Endothelial cell of umbilical vein (primary cell): Measurements from ENCODE around the gene RARA. TPM values are rescaled to one million over a fixed set of nuclear protein-coding genes. Genes with fewer than 3 reads are reported as not detected.
A peak's percentile ranks its signal among the peaks of the same experiment; 100 is the strongest.

Experiments
- BruUV-seq: library from RNA; stranded (reverse); fragments of 400-500 nt; replicated peaks from 2 replicates; lab custom pipeline; 2021; lab: Mats Ljungman, UMichigan
- CTCF ChIA-PET: fragments of 300-600, 350-600 bp; sonication (Branson Sonifier 250); formaldehyde crosslinking; loops from one replicate; lab custom pipeline; 2021; ENCODE audit warnings: antibody characterized with exemption, inconsistent platforms; lab: Charles Lee
- POLR2A ChIA-PET: fragments of 300-600, 350-600 bp; sonication (Branson Sonifier 250); formaldehyde crosslinking; loops from one replicate; lab custom pipeline; 2021; ENCODE audit warnings: antibody characterized with exemption, inconsistent platforms; lab: Charles Lee
- DNase-seq: peaks from one replicate; pipeline ENCODE4 v3.0.0-alpha.2; 2011; ENCODE audit warnings: low read depth, low spot score
- FAIRE-seq: peaks from 2 replicates; lab custom pipeline; 2011; peaks lifted over from hg19 to GRCh38; lab: Jason Lieb, UNC
- H2AFZ ChIP-seq: 2 replicates; pipeline ENCODE4 v1.6.0; 2012; ENCODE audit warnings: low read depth, low read length, control low read depth, inconsistent platforms
- H3K27ac ChIP-seq: 2 replicates; pipeline ENCODE4 v1.5.1; 2011; ENCODE audit warnings: low read depth, mild to moderate bottlenecking, control low read depth, low read length, moderate library complexity; ENCODE audit not compliant: insufficient read depth
- H3K27me3 ChIP-seq, 2 experiments: 2 replicates each; pipeline versions ENCODE4 v1.6.0 to v1.6.1; 2011; ENCODE audit warnings: low read length in 2 of 2, mixed read lengths in 1 of 2; ENCODE audit not compliant: control insufficient read depth in 2 of 2, insufficient read depth in 2 of 2
- H3K36me3 ChIP-seq, 2 experiments: 2 replicates in 1 of 2; 3 replicates in 1 of 2; pipeline ENCODE4 v1.5.1; 2011; ENCODE audit warnings: low read length in 2 of 2, mild to moderate bottlenecking in 1 of 2, moderate library complexity in 1 of 2; ENCODE audit not compliant: control insufficient read depth in 2 of 2, insufficient read depth in 2 of 2; ENCODE audit errors: extremely low read depth in 1 of 2
- H3K4me1 ChIP-seq: 3 replicates; pipeline ENCODE4 v1.5.1; 2011; ENCODE audit warnings: mild to moderate bottlenecking, low read length; ENCODE audit not compliant: control insufficient read depth, insufficient read depth; ENCODE audit errors: extremely low read depth
- H3K4me2 ChIP-seq: 2 replicates; pipeline ENCODE4 v1.6.1; 2011; ENCODE audit warnings: low read length, control low read depth, mixed read lengths; ENCODE audit not compliant: insufficient read depth
- H3K4me3 ChIP-seq, 3 experiments: fragments of 200-600 bp in 1 of 3; sonication (generic), shearing (Covaris generic) in 1 of 3; replicated peaks in 1 of 3; 2 replicates each; pipeline ENCODE4 v1.5.1; 2011 to 2016; ENCODE audit warnings: control low read depth in 3 of 3, low read length in 3 of 3, mild to moderate bottlenecking in 2 of 3, inconsistent platforms in 1 of 3, low read depth in 1 of 3, moderate library complexity in 1 of 3; ENCODE audit not compliant: insufficient read depth in 1 of 3
- H3K79me2 ChIP-seq: 2 replicates; pipeline ENCODE4 v1.6.0; 2012; ENCODE audit warnings: low read length, inconsistent platforms; ENCODE audit not compliant: control insufficient read depth, insufficient read depth
- H3K9ac ChIP-seq: replicated peaks from 2 replicates; pipeline ENCODE3; 2011; ENCODE audit warnings: low read length, control low read depth; ENCODE audit not compliant: insufficient read depth; ENCODE audit errors: extremely low read depth
- H3K9me1 ChIP-seq: replicated peaks from 3 replicates; pipeline ENCODE4 v1.6.0; 2011; ENCODE audit warnings: mild to moderate bottlenecking, low read length; ENCODE audit not compliant: control insufficient read depth, insufficient read depth; ENCODE audit errors: extremely low read depth
- H3K9me3 ChIP-seq: replicated peaks from 2 replicates; pipeline ENCODE4 v1.5.1; 2012; ENCODE audit warnings: low read length, inconsistent platforms; ENCODE audit not compliant: control insufficient read depth, insufficient read depth
- H4K20me1 ChIP-seq: replicated peaks from 2 replicates; pipeline ENCODE3; 2011; ENCODE audit warnings: mild to moderate bottlenecking, low read length; ENCODE audit not compliant: control insufficient read depth, insufficient read depth; ENCODE audit errors: extremely low read depth
- EZH2 ChIP-seq: IDR thresholded peaks from 2 replicates; pipeline ENCODE4 v1.6.1; 2012; ENCODE audit warnings: borderline replicate concordance, low read depth, mild to moderate bottlenecking, moderate library complexity, low read length, inconsistent platforms; ENCODE audit not compliant: severe bottlenecking
- GATA2 ChIP-seq: IDR thresholded peaks from 2 replicates; pipeline ENCODE4 v1.7.0; 2011; ENCODE audit warnings: low read depth, mild to moderate bottlenecking, moderate library complexity, mixed read lengths, low read length; ENCODE audit not compliant: insufficient read length, insufficient read depth
- JUN ChIP-seq: IDR thresholded peaks from 2 replicates; pipeline ENCODE4 v1.6.1; 2011; ENCODE audit warnings: borderline replicate concordance, low read depth; ENCODE audit not compliant: insufficient read length, insufficient read depth
- MYC ChIP-seq: IDR thresholded peaks from one replicate; pipeline ENCODE4 v1.6.1; 2011; ENCODE audit warnings: mild to moderate bottlenecking, low read depth, low read length
- POLR2A ChIP-seq: IDR thresholded peaks from 2 replicates; pipeline ENCODE4 v1.6.1; 2012; ENCODE audit warnings: low read depth, mild to moderate bottlenecking, control low read depth, low read length
- POLR2AphosphoS5 ChIP-seq: IDR thresholded peaks from 2 replicates; pipeline ENCODE4 v1.6.1; 2012; ENCODE audit warnings: low read depth, mild to moderate bottlenecking, control low read depth, low read length, moderate library complexity; ENCODE audit not compliant: insufficient read depth
- dilution Hi-C: fragments of 300-500 bp; cut with MboI; formaldehyde crosslinking; loops from one replicate; pipeline ENCODE4 v1.15.0; 2019; ENCODE audit warnings: low sequenced_read_pairs; ENCODE audit not compliant: extremely low pct_ligation_motif_present
- intact Hi-C: fragments of 100-400 bp; cut with micrococcal nuclease; formaldehyde crosslinking; loops from one replicate; pipeline ENCODE4 v1.10.0; 2022
- polyA plus RNA-seq, 4 experiments: library from polyadenylated mRNA; depleted of rRNA in 3 of 4; stranded (reverse) in 3 of 4; unstranded in 1 of 4; fragments of >200 nt; gene quantifications; 2 replicates each; pipeline versions ENCODE4 v1.2.1 to v1.2.3, GENCODE V29; 2011 to 2012; ENCODE audit warnings: missing spikeins in 1 of 4
- total RNA-seq: library from RNA; stranded (reverse); gene quantifications from 2 replicates; pipeline ENCODE4 v1.2.3, GENCODE V29; 2021
- TF ChIP-seq, protein P1 (sequence below), 2 donors: IDR thresholded peaks; 1 replicate in 1 of 2; 2 replicates in 1 of 2; pipeline ENCODE4 v1.5.1; 2011; ENCODE audit warnings: low read length in 2 of 2, mild to moderate bottlenecking in 2 of 2, moderate library complexity in 2 of 2, control low read depth in 1 of 2, inconsistent platforms in 1 of 2, low read depth in 1 of 2; ENCODE audit not compliant: insufficient read depth in 1 of 2; ENCODE audit errors: extremely low read depth in 1 of 2
- TF ChIP-seq, protein P2 (sequence below): IDR thresholded peaks from 2 replicates; pipeline ENCODE4 v1.6.1; 2011; ENCODE audit not compliant: insufficient read depth, insufficient read length

The RARA gene
- total and polyA plus RNA-seq, 2 donors (not counting 3 experiments of a cell fraction or from before 2014, with no cell fraction given), result 11.9 to 37.8 TPM

DNA sequence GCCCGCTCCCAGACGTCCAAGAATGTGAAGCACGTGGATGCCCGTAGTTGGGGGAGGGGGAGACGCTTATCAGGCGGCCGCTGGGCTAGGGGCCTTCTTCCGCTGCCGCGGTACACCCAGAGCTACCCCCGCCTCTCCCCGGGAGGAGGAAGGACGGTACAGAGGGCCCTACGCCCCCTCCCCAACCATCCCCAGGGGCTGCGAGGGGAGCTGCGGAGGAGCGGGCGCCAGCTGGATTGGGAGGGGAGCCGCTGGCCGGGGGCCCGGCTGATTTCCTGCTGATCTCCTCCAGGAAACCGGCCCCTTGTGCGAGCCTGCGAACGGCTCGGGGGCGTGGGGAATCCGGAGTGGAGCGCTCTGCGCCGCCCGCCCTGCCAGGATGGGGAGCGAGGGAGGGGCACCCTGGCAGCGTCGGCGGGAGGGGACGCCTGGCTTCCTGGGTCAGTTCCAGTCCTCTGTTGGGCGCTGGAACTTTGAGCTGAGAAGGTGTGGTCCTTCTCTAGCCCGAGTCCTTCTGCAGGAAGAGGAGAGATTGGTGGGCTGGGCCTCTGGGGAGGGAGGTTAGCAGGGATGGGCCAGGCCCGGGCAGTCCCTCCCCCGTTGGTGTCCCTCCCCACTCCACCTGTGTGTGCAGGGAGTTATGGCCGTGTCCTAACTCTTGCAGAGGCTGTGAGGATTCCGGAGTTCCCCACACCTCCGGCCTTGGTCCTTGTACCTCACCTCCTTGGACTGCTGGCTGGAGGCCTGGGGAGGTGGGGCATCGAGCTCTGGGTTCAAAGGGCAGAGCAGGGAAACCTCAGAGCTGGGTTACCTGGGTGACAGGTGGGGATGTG lies 36.4 kb downstream of the RARA start:
- no TSS peak for BruUV-seq
- CTCF ChIA-PET, result interaction anchor here (1.2 to 10.6 kb wide), 8 partner anchors 10 to 215 kb away, joined by 3 to 109 read pairs (median 6); no protein-coding TSS in a partner anchor
- peak overlapping the region; percentile 53 for H3K9ac ChIP-seq
- dilution Hi-C loops (no loop called here), intact Hi-C loops (loop anchor here (5.0 kb wide), 1 partner anchor 128 kb away; the partner anchor contains the start of gene WIPF2)
- peak overlapping the region; percentile 62 for H3K4me2 ChIP-seq
- H3K9me1 ChIP-seq, result no peaks in the 10 kb centered on the region
- H3K4me3 ChIP-seq, result peak overlapping the region in 2 of 3 experiments; percentile 69 to 85
- no peaks in the 10 kb centered on the region for H3K27me3 ChIP-seq
- peaks cover 0 to 14% of the 10 kb centered on the region in 2 experiments for H3K36me3 ChIP-seq
- no peaks in the 10 kb centered on the region for H4K20me1 ChIP-seq
- H3K9me3 ChIP-seq, result no peaks in the 10 kb centered on the region
- POLR2A ChIA-PET, result interaction anchor here (0.7 to 1.3 kb wide), 2 partner anchors 26 to 1922 kb away, joined by 3 read pairs; no protein-coding TSS in a partner anchor
- no peak overlapping the region for H2AFZ ChIP-seq
- TF ChIP-seq JUN (no peak), POLR2AphosphoS5 (peak; percentile 77), GATA2 (peak; percentile 72), POLR2A (no peak), MYC (peak; percentile 89), EZH2 (no peak)
- TF ChIP-seq, protein P1, sequence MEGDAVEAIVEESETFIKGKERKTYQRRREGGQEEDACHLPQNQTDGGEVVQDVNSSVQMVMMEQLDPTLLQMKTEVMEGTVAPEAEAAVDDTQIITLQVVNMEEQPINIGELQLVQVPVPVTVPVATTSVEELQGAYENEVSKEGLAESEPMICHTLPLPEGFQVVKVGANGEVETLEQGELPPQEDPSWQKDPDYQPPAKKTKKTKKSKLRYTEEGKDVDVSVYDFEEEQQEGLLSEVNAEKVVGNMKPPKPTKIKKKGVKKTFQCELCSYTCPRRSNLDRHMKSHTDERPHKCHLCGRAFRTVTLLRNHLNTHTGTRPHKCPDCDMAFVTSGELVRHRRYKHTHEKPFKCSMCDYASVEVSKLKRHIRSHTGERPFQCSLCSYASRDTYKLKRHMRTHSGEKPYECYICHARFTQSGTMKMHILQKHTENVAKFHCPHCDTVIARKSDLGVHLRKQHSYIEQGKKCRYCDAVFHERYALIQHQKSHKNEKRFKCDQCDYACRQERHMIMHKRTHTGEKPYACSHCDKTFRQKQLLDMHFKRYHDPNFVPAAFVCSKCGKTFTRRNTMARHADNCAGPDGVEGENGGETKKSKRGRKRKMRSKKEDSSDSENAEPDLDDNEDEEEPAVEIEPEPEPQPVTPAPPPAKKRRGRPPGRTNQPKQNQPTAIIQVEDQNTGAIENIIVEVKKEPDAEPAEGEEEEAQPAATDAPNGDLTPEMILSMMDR (IDR thresholded peaks at IDR 0.05; ENCODE audit: extremely low read depth in 1 of 2, insufficient read depth in 1 of 2, low read depth in 1 of 2, low read length in 2 of 2), result no peak
- TF ChIP-seq, protein P2, sequence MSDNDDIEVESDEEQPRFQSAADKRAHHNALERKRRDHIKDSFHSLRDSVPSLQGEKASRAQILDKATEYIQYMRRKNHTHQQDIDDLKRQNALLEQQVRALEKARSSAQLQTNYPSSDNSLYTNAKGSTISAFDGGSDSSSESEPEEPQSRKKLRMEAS, result peak; percentile 81
- H3K27ac ChIP-seq, result peak overlapping the region; percentile 77
- DNase-seq, result peak; percentile 78
- H3K79me2 ChIP-seq, result peaks cover 73% of the 10 kb centered on the region
- H3K4me1 ChIP-seq, result peaks cover 74% of the 10 kb centered on the region
- FAIRE-seq, result peak; percentile 90
